ENCODE measurements around the gene TEX22.
A peak's percentile ranks its signal among the peaks of the same experiment; 100 is the strongest.

The TEX22 gene

GRCh38 chr14:105442125-105442524 is 43.8 kb downstream of the TEX22 start:
- H3K4me1 Mint-ChIP-seq, result no peaks in the 10 kb centered on the region
- peaks cover 11% of the 10 kb centered on the region for H3K36me3 Mint-ChIP-seq (ENCODE audit: low read depth)
- no peak overlapping the region for H3K4me3 Mint-ChIP-seq
- H3K27me3 Mint-ChIP-seq (ENCODE audit: low read depth), result no peaks in the 10 kb centered on the region
- peak overlapping the region in 1 of 3 experiments; percentile 7 for H3K27ac Mint-ChIP-seq
- no peaks in the 10 kb centered on the region for H3K9me3 Mint-ChIP-seq
- TF ChIP-seq, protein P1, sequence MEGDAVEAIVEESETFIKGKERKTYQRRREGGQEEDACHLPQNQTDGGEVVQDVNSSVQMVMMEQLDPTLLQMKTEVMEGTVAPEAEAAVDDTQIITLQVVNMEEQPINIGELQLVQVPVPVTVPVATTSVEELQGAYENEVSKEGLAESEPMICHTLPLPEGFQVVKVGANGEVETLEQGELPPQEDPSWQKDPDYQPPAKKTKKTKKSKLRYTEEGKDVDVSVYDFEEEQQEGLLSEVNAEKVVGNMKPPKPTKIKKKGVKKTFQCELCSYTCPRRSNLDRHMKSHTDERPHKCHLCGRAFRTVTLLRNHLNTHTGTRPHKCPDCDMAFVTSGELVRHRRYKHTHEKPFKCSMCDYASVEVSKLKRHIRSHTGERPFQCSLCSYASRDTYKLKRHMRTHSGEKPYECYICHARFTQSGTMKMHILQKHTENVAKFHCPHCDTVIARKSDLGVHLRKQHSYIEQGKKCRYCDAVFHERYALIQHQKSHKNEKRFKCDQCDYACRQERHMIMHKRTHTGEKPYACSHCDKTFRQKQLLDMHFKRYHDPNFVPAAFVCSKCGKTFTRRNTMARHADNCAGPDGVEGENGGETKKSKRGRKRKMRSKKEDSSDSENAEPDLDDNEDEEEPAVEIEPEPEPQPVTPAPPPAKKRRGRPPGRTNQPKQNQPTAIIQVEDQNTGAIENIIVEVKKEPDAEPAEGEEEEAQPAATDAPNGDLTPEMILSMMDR (IDR thresholded peaks at IDR 0.05; ENCODE audit: unreplicated experiment in 3 of 3), result no peak

GRCh38 chr14:105442834-105443233 is 44.5 kb downstream of the TEX22 start:
- H3K4me1 Mint-ChIP-seq, result no peaks in the 10 kb centered on the region
- H3K36me3 Mint-ChIP-seq (ENCODE audit: low read depth), result peaks cover 11% of the 10 kb centered on the region
- no peak overlapping the region for H3K27ac Mint-ChIP-seq
- no peaks in the 10 kb centered on the region for H3K27me3 Mint-ChIP-seq (ENCODE audit: low read depth)
- H3K9me3 Mint-ChIP-seq, result no peaks in the 10 kb centered on the region
- no peak overlapping the region for H3K4me3 Mint-ChIP-seq
- TF ChIP-seq, protein P1 (IDR thresholded peaks at IDR 0.05; ENCODE audit: unreplicated experiment in 3 of 3), result no peak

GRCh38 chr14:105444859-105445258 is 46.5 kb downstream of the TEX22 start:
- Mint-ChIP-seq H3K36me3 (ENCODE audit: low read depth) (peaks cover 11% of the 10 kb centered on the region), H3K4me3 (no peak overlapping the region), H3K27ac (no peak overlapping the region), H3K27me3 (ENCODE audit: low read depth) (no peaks in the 10 kb centered on the region), H3K4me1 (no peaks in the 10 kb centered on the region), H3K9me3 (no peaks in the 10 kb centered on the region)
- TF ChIP-seq, protein P1 (IDR thresholded peaks at IDR 0.05; ENCODE audit: unreplicated experiment in 3 of 3), result no peak

DNA sequence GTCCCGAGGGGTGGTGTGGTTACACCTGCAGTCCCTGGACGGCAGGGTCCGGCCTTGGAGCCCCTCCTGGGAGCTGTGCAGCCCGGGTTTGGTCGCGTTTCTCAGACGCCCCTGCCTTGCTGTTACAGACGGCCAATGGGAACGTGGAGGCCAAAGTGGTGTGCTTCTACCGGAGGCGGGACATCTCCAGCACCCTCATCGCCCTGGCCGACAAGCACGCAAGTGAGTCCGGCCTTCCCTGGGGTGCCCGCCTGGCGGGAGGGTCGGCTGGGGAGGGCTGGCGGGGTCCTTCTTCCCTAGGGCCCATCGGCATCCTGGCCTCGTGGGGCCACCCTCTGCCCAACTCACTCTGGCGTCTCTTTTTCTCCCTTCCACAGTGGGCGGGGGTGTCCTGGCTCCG is 47.0 kb downstream of the TEX22 start:
- Mint-ChIP-seq H3K27me3 (ENCODE audit: low read depth) (no peaks in the 10 kb centered on the region), H3K4me3 (no peak overlapping the region), H3K36me3 (ENCODE audit: low read depth) (peaks cover 11% of the 10 kb centered on the region), H3K27ac (peak overlapping the region in 1 of 3 experiments; percentile 52), H3K4me1 (no peaks in the 10 kb centered on the region), H3K9me3 (no peaks in the 10 kb centered on the region)
- TF ChIP-seq, protein P1 (IDR thresholded peaks at IDR 0.05; ENCODE audit: unreplicated experiment in 3 of 3), result no peak

- H3K27me3 Mint-ChIP-seq (ENCODE audit: low read depth), result no peaks in the 10 kb centered on the region
Measured at GRCh38 chr14:105445901-105446845, 47.8 kb downstream of the TEX22 start.

More at GRCh38 chr14:105445901-105446845, 47.8 kb downstream of the TEX22 start:
- Mint-ChIP-seq H3K27ac (peak overlapping the region in 1 of 3 experiments; percentile 52), H3K4me1 (no peaks in the 10 kb centered on the region), H3K9me3 (no peaks in the 10 kb centered on the region), H3K4me3 (no peak overlapping the region), H3K36me3 (ENCODE audit: low read depth) (peaks cover 13% of the 10 kb centered on the region)
- TF ChIP-seq, protein P1 (IDR thresholded peaks at IDR 0.05; ENCODE audit: unreplicated experiment in 3 of 3), result no peak
